ENCODE measurements around the gene ERCC4.
A peak's percentile ranks its signal among the peaks of the same experiment; 100 is the strongest.

Gene ERCC4

GRCh38 chr16:13892301-13892700, 27.7 kb upstream of the ERCC4 start:
- TF ChIP-seq ZNF37A (tag by site-specific recombination; IDR thresholded peaks at IDR 0.05): no peak
- no peak for TF ChIP-seq BCL11B (tag by site-specific recombination; IDR thresholded peaks at IDR 0.05; ENCODE audit: low read depth)
- TF ChIP-seq ZFHX2 (tag by site-specific recombination; conservative IDR thresholded peaks at IDR 0.05): no peak
- no peak for TF ChIP-seq ZNF391 (tag by site-specific recombination; IDR thresholded peaks at IDR 0.05; ENCODE audit: borderline replicate concordance, low read depth)
- no peak for TF ChIP-seq ZNF26 (tag by site-specific recombination; IDR thresholded peaks at IDR 0.05)
- no peak for TF ChIP-seq ZNF16 (tag by site-specific recombination; IDR thresholded peaks at IDR 0.05; ENCODE audit: low read depth)
- no peak for TF ChIP-seq ZNF518A (tag by site-specific recombination; conservative IDR thresholded peaks at IDR 0.05; ENCODE audit: low read depth)
- H3K27ac ChIP-seq (ENCODE audit: extremely low read depth, low read depth, low read length): no peak overlapping the region
- ChIA-PET POLR2A (no interaction called here), CTCF (interaction anchor here (0.5 kb wide), 1 partner anchor 1748 kb away, joined by 3 read pairs; no protein-coding TSS in a partner anchor)
- H3K4me3 ChIP-seq (ENCODE audit: low read depth, low read length): no peak overlapping the region
- no peaks in the 10 kb centered on the region for H3K9me3 ChIP-seq (ENCODE audit: control insufficient read depth, insufficient read depth, low read depth, low read length)
- H3K4me1 ChIP-seq (ENCODE audit: control insufficient read depth, insufficient read depth, low read length): no peaks in the 10 kb centered on the region
- H3K36me3 ChIP-seq (ENCODE audit: control insufficient read depth in 2 of 2, insufficient read depth in 1 of 2, low read length in 2 of 2): no peaks in the 10 kb centered on the region

- H3K4me1 ChIP-seq (ENCODE audit: control insufficient read depth, insufficient read depth, low read length): no peaks in the 10 kb centered on the region
- ChIA-PET CTCF (no interaction called here), POLR2A (no interaction called here)
- H3K27ac ChIP-seq (ENCODE audit: extremely low read depth, low read depth, low read length): no peak overlapping the region
- H3K36me3 ChIP-seq (ENCODE audit: control insufficient read depth in 2 of 2, insufficient read depth in 1 of 2, low read length in 2 of 2): no peaks in the 10 kb centered on the region
- TF ChIP-seq ZNF133 (tag by site-specific recombination; IDR thresholded peaks at IDR 0.05) (no peak), ZNF529 (tag by site-specific recombination; IDR thresholded peaks at IDR 0.05; ENCODE audit: insufficient replicate concordance) (no peak), WT1 (tag by site-specific recombination; IDR thresholded peaks at IDR 0.05) (no peak), ZNF521 (tag by site-specific recombination; IDR thresholded peaks at IDR 0.05) (no peak), ZNF792 (tag by site-specific recombination; IDR thresholded peaks at IDR 0.05) (no peak), ZNF23 (tag by site-specific recombination; IDR thresholded peaks at IDR 0.05; ENCODE audit: borderline replicate concordance) (no peak)
- no peaks in the 10 kb centered on the region for H3K9me3 ChIP-seq (ENCODE audit: control insufficient read depth, insufficient read depth, low read depth, low read length)
- no peak overlapping the region for H3K4me3 ChIP-seq (ENCODE audit: low read depth, low read length)
Measured at GRCh38 chr16:13895516-13895915, 24.4 kb upstream of the ERCC4 start.

GRCh38 chr16:13896543-13897182, 23.3 kb upstream of the ERCC4 start:
- Histone ChIP-seq H3K9me3 (ENCODE audit: control insufficient read depth, insufficient read depth, low read depth, low read length) (no peaks in the 10 kb centered on the region), H3K4me3 (ENCODE audit: low read depth, low read length) (no peak overlapping the region), H3K27ac (ENCODE audit: extremely low read depth, low read depth, low read length) (no peak overlapping the region), H3K36me3 (ENCODE audit: control insufficient read depth in 2 of 2, insufficient read depth in 1 of 2, low read length in 2 of 2) (no peaks in the 10 kb centered on the region), H3K4me1 (ENCODE audit: control insufficient read depth, insufficient read depth, low read length) (no peaks in the 10 kb centered on the region)
- ChIA-PET POLR2A (no interaction called here), CTCF (interaction anchor here (0.7 to 1.4 kb wide), 5 partner anchors 11 to 1385 kb away, joined by 3 to 5 read pairs (median 3); no protein-coding TSS in a partner anchor)
- TF ChIP-seq TRIM28 (IDR thresholded peaks at IDR 0.05; ENCODE audit: borderline replicate concordance, low read length) (peak; percentile 60; the same call in 1 of the 2 replicates), ZNF138 (tag by site-specific recombination; IDR thresholded peaks at IDR 0.05; ENCODE audit: borderline replicate concordance) (no peak), ZNF214 (tag by site-specific recombination; IDR thresholded peaks at IDR 0.05; ENCODE audit: borderline replicate concordance) (no peak), SETDB1 (IDR thresholded peaks at IDR 0.05; ENCODE audit: insufficient read length, low read length) (peak; percentile 56), ATF2 (tag by site-specific recombination; IDR thresholded peaks at IDR 0.05; ENCODE audit: low read depth) (no peak), ZBTB11 (tag by site-specific recombination; conservative IDR thresholded peaks at IDR 0.05; ENCODE audit: low read depth) (no peak), ZNF121 (tag by site-specific recombination; IDR thresholded peaks at IDR 0.05) (no peak)
